GM12873 (cell line): ENCODE measurements around the gene NDUFS1.

Source experiments
- TF ChIP-seq, protein P1 (sequence below): IDR thresholded peaks from 2 replicates; pipeline ENCODE4 v1.5.1; 2012; ENCODE audit warnings: low read depth, mild to moderate bottlenecking, moderate library complexity, low read length, control low read depth; ENCODE audit not compliant: insufficient read depth; ENCODE audit errors: missing control alignments

The NDUFS1 gene

DNA sequence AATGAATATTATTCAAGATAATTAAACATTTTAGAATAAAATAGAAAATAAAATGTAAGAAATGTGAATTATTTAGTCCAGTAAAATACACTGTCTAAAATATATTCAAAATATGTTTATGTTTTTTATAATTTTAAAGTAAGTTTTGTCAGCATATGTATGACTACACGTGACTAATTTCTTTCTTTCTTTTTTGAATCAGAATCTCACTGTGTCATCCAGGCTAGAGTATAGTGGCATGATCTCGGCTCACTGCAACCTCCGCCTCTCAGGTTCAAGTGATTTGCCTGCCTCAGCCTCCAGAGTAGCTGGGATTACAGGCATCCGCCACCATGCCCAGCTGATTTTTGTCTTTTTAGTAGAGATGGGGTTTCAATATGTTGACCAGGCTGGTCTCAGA lies 54.2 kb downstream of the NDUFS1 start:
- TF ChIP-seq, protein P1, sequence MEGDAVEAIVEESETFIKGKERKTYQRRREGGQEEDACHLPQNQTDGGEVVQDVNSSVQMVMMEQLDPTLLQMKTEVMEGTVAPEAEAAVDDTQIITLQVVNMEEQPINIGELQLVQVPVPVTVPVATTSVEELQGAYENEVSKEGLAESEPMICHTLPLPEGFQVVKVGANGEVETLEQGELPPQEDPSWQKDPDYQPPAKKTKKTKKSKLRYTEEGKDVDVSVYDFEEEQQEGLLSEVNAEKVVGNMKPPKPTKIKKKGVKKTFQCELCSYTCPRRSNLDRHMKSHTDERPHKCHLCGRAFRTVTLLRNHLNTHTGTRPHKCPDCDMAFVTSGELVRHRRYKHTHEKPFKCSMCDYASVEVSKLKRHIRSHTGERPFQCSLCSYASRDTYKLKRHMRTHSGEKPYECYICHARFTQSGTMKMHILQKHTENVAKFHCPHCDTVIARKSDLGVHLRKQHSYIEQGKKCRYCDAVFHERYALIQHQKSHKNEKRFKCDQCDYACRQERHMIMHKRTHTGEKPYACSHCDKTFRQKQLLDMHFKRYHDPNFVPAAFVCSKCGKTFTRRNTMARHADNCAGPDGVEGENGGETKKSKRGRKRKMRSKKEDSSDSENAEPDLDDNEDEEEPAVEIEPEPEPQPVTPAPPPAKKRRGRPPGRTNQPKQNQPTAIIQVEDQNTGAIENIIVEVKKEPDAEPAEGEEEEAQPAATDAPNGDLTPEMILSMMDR = no peak

DNA sequence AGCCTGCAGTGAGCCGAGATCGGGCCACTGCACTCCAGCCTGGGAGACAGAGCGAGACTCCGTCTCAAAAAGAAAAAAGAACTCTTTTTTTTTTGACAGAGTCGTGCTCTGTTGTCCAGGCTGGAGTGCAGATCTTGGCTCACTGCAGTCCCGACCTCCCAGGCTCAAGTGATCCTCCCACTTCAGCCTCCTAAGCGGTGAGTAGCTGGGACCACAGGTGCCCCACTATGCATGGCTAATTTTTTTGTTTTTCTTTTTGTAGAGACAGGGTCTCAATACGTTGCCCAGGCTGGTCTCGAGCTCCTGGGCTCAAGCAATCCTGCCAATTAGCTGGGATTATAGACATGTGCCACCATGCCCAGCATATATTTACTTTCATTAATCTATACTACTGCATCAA lies 60.8 kb downstream of the NDUFS1 start:
- TF ChIP-seq, protein P1 = no peak

DNA sequence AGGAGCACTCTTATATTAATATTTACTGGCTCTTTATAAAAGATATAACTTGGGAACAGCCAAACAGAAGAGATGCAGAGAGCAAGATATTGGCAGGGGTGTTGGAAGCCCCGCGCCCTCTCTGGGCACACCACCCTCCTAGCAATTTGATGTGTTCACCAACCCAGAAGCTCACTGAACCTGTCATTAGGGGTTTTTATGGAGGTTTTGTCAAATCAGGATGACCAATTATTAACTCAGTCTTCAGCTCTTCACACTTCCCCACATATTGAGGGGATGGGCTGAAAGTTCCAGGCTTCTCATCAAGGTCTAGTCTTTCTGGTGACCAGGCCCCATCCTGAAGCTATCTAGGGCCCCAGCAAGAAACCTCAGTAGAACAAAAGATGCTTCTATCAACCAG lies 62.4 kb downstream of the NDUFS1 start:
- TF ChIP-seq, protein P1 = no peak

DNA sequence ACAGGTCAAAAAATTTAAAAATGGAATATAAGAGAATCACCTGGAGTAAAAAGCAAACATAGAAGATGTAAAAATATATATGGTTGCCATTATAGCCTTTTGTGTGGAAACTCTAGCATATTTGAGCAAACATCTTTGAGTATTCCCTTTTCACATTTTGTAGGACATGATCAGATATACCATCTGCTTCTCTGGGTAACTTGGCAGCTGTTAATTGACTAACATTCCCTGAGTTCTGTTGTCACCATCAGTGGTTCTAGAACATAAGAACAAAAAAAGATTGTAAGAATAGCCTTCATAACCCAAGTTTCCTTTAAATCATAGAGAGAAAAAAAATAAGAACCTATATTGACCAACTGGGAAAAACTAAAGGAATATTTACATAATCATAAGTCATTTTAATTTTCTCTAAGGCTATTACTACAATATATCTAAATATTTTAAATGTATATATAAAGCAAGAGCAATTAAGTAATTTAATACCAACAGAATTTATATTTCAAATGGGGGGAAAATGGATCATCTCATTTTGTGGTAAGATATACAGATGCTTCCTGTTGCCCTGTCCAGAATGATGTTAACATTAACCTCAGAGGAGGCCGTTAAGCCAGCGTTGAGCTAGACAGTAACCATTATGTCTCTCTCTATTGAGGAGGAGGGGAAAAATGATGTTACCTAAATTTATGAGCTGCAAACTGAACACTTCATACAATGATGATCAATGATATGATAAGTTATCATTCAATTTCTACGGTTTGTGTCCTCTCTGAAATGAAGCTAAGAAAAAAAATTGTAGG lies 63.5 kb downstream of the NDUFS1 start:
- TF ChIP-seq, protein P1 = no peak

DNA sequence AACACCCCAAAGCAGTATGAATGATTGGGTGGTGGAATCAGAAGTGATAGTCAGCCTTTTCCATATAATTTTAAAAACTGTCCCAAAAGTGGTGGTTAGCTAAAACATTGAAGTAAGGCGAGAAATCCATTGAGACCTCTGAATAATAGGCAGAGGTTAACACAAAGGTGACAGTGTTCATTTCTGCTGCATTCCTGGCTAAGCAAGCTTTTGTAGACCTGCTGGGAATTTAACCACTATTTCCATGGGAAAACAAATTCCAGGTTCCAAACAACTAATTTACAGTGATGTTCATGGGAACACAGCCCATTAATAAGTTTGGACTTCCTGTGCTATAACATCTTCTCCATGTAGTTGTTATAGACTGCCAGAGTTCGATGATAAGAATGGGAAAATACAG lies 66.9 kb downstream of the NDUFS1 start:
- TF ChIP-seq, protein P1 = no peak

DNA sequence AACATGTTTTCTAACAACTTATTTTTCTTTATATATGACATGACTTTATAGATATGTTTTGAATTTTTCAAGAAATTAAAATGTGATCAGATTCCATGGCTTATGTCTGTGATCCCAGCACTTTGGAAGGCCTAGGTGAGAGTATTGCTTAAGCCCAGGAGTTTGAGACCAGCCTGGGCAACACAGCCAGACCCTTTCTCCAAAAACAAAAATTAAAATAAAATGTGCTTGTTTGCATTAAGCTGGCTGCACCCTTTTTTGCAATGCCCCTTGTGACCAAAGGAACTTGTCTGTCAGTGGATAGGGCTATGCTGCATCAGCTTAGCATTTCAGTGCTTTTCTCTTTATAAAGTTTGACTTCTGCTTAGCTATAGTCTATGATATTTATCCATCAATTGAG lies 71.0 kb downstream of the NDUFS1 start:
- TF ChIP-seq, protein P1 = no peak

DNA sequence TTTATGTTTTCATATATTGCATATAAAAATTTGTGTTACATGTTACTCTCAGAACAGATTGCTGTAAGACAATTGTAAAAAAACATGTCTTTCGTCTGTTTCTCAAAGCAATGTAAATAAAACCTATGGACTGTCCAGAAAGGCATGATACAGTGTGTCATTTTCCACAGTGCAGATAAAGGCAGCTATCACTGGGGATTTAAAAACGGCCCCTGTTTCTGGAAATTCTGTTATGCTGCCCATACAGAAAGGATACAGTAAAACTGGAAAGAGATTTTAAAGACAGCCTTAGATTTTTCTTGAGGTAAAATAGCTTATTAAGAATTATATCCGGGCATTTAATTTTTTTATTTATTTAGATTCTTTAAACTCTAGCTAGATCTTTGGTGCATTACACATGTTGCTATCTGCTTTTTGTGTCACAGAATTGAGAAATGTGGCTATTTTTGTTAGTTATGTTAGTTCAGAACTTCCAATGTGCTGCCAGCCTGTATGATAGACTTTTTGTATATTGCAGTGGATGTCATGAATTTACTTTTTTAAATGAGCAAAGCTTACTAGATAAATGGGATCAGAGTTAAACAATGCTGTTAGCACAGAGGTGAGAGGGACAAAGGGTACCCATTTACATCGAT lies 72.4 kb downstream of the NDUFS1 start:
- TF ChIP-seq, protein P1 = no peak
